DMS114 treated with DMSO at 0.1 percent for 48 hours (cell line): Measurements from ENCODE around the gene SLC39A12.
A peak's percentile ranks its signal among the peaks of the same experiment; 100 is the strongest.
"Not testable (repeated sequence)": the region's sequence is repeated elsewhere in the genome, so short reads cannot be mapped to it uniquely, and the experiment has no call there.

Experiments
- DNase-seq: peaks from one replicate; lab custom pipeline; 2025; ENCODE audit not compliant: unreplicated experiment; lab: John Stamatoyannopoulos, UW

SLC39A12 gene

DNA sequence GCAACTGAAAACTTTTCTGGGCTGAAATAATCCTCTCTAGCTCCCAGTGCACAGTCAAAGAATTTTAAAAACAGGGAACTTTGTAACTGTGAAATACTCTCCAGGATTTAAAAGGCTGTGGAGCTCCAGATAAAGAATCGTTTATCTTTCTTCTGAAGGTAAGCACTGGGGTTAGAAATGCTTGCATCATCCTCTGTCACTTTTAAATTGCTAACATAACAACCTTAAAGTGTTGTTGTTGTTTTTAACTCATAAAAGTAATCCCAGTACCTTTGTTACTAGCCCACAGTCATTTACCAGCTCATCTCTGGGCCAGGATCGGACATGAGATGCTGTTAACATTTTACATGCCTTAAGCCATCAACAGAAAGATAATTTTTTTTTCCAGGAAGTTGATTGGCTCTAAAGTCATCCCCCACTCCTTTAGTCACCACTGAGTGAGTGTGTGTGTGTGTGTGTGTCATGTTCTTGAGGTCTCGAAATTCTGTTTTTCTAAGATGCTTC lies at the start of gene SLC39A12:
TSS of gene SLC39A12 (plus strand) at position 51 of the 504 bp plus-strand sequence. CDS start 1,359 bp downstream, outside the sequence.
- DNase-seq, result no peak

DNA sequence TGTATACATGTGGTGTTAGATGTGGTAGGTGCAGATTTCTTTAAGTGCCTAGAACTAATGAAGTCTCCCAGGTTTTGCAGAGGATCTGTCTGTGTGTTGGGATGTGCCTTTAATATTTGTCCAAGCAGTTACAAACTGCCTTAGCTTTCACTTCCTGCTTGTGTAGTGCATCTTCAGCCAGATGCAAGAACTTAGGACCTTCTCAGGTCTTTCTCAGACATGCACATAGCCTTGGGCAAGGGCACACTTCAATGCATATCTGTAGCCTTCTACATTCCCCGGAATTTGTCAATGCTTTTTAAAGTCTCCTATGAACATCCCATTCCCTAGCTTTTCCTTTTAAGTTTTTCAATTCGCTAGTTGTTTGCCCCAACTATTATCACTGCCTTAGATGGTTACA lies 47.2 kb upstream of the SLC39A12 start:
- no peak for DNase-seq

DNA sequence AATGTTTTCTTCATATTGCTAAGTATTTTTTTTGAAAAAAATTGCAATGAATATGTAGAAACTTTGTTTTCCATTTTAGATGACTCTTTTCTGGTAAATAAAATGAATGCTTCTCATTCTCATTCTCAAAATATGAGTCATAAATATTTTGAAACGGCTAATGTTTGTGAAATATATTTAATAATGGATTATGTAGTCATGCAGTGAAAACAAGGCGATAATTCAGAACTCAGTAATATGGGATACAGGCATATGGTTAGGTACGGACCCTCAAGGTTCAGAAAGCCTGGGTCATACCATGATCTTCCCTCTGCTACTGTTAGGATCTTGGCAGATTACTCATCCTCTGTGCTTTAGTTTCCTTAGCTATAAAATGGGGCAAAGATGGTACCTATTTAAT lies 46.2 kb upstream of the SLC39A12 start:
- no peak for DNase-seq

DNA sequence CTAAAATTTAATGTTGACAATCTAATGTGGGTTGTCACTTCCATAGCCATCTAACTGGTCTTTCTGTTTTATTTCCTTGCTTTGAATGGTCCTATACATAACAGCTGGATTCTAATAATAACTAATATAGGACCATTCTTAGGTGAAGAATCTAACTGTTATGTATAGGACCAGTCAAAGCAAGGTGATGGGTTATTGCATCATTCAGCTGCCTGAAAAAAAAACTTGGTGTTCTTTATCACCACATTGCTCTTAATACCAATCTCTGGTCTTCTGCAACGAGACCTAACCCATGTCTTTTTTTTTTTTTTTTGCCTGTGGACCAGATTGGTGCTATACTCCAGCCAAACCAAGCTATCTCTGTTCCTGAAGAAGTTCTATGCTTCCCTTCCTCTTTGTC lies 45.7 kb upstream of the SLC39A12 start:
- no peak for DNase-seq

DNA sequence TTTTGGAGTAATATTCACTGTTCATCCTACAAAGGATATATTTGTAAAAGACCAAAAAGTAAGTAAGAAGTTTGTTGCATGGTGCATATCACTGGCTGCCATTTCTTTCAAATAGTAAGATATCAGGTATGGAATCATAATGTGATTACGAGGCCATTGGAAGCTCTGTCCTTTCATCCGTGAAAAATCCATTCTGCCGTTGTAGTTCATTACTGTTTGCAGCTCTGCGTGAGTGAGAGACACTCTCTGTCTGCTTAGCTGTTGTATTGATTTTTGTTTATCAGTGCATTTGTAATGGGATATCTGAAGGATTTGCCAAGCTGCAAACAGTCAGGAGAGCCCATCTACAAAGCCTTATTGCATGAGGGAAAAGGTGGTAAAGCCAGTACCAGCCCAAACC lies 44.1 kb upstream of the SLC39A12 start:
- DNase-seq, result no peak

DNA sequence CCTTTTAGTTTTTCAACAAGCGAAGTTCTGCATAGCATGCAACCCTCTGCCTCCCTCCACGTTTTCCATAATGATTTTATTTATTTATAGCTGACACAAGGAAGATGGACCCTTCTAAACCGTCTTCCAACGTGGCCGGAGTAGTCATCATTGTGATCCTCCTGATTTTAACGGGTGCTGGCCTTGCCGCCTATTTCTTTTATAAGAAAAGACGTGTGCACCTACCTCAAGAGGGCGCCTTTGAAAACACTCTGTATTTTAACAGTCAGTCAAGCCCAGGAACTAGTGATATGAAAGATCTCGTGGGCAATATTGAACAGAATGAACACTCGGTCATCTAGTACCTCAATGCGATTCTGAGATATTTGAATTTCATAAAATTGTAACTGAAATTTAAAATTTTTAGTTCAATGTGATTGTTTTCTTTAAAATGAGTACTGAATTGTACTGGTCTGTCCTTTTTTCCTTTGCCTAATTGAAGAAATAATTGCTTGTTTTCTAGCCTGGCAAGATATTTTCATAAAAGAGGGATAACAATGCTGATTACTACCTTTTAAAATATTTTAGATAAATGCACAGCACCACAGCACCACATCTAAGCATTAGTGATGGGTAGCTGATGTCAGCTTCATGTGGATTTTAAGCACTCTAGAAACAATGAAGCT lies 41.5 kb upstream of the SLC39A12 start:
- peak; percentile 74 for DNase-seq

DNA sequence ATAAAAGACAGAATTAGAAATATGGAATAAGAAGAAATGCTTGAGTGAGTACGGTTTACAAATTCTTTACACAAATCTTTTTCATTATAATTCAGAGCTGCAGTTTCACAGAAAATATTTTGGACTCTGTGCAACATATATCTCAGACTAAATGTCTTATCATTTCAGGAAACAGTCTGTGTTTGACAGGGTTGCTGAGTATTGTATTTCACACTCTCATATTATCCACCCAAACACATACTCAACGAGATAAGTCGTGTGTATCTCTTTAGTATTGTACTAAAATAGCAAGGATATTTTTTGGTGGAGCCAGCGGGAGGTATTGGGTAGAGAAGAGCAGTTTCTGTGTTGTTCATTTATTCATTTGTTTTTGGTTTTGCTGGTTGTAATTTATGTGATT lies 39.0 kb upstream of the SLC39A12 start:
- DNase-seq, result no peak

DNA sequence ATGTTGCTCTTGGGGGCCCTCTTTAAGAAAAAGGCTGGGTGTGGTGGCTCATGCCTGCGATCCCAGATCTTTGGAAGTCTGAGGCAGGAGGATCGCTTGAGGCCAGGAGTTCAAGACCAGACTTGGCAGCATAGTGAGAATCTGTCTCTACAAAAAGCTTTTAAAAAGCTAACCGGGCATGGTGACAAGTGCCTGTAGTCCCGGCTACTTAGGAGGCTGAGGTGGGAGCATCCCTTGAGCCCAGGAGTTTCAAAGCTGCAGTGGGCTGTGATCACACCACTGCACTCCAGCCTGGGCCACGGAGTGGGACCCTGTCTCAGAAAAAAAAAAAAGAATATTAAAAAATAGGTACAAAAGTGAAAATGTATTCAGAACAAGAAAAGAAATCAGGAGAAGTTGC lies 38.1 kb upstream of the SLC39A12 start:
- DNase-seq, result no peak

DNA sequence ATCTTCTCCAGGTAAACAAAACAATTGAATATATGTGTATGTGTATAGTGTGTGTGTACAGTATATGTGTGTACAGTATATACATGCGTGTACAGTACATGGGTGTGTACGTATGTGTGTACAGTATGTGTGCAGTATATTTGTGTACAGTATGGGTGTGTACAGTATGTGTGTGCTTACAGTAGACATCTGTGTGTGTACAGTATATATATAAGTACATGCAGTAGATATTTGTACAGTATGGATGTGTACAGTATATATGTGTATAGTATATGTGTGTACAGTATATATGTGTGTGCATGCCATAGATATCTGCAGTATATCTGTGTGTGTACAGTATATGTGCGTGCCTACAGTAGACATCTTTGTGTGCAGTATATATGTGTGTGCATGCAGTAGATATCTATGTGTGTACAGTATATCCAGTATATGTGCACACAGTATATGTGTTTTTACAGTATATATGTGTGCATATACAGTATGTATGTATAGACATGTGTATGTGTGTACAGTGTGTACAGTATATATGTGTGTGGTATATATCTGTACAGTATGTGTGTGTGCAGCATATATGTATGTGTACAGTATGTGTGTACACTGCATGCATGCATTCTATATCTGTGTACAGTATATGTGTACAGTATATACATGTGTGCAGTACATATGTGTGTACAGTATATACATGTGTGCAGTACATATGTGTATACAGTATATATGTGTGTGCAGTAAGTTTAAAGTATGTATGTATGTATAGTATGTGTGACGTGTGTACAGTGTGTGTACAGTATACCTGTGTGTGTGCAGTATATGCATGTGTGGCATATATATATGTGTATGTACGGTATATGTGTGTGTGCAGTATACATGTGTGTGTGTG lies 37.3 kb upstream of the SLC39A12 start:
- DNase-seq, result no peak

DNA sequence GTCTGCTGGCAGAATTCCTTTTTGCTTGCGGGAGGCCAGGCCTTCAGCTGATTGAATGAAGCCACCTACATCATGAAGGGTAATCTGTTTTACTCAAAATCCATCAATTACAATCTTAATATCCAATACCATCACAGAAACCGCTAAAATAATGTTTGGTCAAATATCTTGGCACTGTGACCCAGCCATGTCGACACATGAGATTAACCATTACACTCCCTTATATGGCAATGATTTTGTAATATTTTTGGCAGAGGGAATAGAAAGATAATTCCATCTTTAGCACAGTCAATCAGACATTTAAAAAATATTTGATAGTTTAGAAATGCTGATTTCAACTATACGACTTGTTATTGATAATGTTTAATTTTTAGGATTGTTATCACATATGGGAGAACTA lies 36.5 kb upstream of the SLC39A12 start:
- DNase-seq, result no peak

DNA sequence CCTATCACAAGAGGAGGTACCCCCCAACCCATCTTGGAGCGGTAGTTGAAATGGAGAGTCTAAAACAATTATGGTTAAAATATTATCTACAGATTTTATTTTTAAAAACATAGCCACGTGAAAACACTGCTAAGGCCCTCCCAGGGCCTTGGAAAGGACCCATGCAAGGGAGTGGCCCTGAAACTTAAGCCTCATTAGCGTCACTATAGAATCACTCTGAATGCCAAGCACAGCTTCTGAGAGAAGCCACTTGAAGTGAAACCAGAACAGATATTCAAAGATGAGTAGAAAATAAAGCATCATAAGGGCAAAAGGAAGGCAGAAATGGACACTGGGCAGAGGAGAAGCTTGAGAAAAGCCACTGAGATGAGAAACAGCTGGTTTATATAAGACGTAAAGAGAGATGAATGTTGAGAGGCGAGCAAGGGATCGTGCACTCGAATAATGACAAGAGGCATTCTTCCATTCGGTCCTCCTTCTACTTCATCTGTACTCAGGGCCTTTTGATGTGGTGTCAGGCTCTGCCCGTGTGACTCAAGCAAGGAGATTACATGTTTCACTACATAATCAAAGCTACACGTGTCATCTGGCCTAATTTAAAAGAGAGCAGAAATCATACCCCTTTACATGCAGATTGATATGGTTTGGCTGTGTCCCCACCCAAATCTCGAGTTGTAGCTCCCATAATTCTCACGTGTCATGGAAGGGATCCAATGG lies 33.4 kb upstream of the SLC39A12 start:
- DNase-seq, result no peak

DNA sequence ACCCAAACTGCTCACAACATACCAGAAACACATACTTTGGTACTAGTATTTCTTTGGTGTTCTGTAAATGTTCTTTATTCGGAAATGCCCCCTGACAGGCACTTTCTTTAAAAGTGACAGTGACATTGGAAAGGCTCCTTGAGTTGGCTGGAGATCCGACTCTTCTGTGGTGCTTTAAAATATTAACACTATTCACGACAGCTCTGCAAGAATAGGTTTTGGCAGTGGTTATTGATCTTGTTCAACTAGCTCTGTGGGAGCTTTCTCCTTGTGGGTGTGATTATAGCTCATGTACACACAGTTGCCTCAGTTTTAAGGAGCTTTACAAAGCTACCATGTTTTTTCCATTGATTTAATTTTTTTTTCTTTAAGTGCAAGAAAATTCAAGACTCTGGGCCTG lies 30.3 kb upstream of the SLC39A12 start:
- DNase-seq, result no peak

DNA sequence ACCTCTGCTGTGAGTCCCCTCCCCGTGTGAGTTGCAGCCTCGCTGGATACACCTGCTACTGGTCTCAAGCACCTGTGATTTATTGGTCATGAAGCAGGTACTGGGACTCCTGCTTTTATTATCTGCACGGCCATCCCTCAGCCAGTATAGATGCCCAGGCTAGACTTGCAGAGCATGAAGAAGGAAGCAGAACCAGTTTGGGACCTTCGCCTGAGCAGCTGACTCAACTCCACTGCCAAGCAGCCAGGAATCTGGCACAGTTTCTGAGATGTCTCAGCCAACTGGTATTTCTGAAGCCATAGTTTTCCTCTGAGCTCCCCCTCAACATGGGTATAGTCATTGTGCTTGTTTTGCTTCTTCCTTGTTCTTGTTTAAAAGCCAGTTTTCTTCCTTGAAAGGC lies 28.0 kb upstream of the SLC39A12 start:
- no peak for DNase-seq

DNA sequence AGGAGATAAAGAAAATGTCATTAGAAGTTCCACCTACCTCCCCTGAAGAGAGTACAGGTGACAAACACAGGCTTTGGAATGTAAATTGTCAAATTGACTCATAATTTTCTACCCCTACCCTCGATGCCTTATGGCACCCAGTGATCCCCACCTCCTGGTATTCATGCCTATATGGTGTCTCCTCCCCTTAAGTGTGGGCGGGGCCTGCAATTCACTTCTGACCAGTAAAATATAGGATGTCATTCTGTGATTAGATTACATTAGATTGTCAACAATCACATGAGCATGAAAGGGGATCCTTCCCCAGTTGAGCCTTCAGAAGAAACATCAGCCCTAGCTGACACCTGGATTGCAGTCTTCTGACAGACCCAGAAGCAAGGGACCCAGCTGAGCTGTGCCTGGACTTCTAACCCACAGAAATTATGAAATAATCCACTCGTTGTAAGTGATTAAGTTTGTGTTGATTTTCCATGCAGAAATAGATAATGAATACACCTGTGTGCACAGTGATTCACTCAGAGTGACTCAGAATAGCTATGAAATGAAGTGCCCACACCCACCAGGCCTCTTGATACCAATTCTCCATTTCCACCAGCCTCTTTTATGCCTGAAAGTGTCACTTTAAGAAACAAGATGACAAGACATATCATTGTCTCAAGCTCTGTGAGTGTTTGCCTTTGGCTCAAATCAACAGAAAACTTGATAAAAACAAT lies 8.5 kb upstream of the SLC39A12 start:
- no peak for DNase-seq

DNA sequence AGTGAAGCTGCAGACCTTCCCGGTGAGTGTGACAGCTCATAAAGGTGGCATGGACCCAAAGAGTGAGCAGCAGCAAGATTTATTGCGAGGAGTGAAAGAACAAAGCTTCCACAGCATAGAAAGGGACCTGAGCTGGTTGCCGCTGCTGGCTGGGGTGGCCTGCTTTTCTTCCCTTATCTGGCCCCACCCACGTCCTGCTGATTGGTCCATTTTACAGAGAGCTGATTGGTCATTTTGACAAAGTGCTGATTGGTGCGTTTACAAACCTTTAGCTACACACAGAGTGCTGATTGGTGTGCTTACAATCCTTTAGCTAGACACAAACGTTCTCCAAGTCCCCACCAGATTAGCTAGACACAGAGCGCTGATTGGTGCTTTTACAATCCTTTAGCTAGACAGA lies 1.4 kb upstream of the SLC39A12 start:
- DNase-seq, result not testable (repeated sequence)

DNA sequence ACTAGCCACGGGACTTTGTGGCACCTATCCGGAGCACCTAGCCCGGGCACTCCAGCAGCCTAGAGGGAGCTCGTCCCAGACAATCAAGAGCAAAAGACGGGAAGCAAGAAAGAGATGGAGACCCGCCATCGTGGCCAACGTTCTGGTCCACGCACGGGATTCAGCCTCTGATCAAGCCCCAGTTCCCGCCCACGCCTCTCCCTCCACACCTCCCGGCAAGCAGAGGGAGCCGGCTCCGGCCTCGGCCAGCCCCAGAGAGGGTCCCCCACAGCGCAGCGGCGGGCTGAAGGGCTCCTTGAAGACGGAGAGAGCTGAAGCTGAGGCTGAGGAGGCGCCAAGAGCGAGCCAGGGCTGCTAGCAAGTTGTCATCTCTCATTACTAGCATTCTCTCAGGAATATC lies 992 bp upstream of the SLC39A12 start:
- DNase-seq, result no peak

DNA sequence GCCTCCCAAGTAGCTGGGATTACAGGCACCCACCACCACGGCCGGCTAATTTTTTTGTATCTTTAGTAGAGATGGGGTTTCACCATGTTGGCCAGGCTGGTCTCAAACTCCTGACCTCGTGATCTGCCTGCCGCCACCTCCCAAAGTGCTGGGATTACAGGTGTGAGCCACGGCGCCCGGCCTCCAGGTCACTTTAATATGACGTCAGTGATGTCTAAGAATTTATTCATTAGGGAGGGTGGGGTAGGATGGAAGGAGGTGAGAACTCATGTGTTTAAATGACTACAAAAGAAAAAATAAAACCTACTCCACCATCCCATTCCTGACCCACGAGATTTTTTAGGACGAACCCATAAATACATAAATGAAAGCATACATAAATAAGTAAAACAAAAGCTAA lies 2.7 kb downstream of the SLC39A12 start:
- DNase-seq, result not testable (repeated sequence)

DNA sequence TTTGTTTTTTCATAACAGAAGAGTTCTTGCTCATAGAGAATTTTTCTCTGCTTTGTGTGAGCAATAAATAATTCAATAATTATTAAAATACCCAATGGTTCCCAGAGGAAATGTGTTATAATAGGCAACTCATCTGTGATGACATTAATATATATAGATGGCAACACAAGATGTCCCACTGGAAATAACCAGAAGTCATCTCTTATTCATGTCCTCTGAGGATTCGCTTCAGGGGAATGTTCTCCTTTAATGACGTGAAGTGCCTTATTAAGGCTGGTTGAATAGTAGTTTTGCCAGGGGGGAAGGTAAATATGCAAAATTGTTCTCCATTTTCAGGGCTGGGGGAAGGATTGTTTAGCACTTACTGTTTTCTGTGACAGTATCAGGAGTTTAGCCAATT lies 3.1 kb downstream of the SLC39A12 start:
- no peak for DNase-seq

DNA sequence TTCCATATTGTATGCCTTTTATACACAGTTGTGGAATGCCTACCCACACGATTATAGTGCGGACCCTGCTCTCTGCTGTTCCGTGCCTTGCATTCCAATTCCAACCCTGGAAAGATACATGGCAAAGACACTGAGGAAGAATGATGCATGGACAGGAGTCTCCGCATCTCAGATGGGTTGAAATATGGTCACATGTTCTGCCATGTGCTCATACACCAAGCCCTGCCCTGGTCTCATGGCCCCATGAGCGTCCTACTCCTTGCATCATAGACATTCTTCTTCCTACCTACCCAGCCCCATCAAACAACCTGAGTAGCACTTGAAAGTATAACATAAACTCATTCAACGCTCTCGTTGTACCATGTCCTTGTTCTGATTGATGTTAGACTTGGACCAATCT lies 6.3 kb downstream of the SLC39A12 start:
- DNase-seq, result no peak

DNA sequence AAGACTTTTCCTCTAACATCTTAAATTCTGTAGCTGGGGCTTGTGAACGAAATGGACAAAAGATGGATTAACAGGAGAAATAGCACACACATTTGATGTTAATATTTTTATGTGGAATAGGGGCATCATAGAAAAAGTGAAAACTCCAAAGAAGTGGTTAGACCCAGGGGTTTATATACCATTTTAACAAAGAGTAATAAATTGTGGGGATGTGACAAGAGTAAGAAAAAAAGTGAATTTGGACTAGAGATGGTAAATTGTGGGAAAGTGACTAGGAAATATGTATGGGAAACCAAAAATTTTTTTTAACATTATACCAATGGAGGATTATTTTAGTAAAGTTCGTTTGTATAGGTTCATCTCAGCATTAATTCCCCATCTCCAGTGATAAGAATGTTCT lies 8.2 kb downstream of the SLC39A12 start:
- no peak for DNase-seq
